Gastrocnemius medialis (tissue), 4 donors: ENCODE data around the gene CCDC184. TPM values are rescaled to one million over a fixed set of nuclear protein-coding genes. Genes with fewer than 3 reads are reported as not detected.
"Not testable (repeated sequence)": the region's sequence is repeated elsewhere in the genome, so short reads cannot be mapped to it uniquely, and the experiment has no call there.

ENCODE experiments used
- ATAC-seq, 2 donors: fragments of 150-250 bp; one replicate each; pipeline ENCODE4 v1.9.1; 2016
- DNase-seq, 2 donors: peaks; one replicate each; pipeline ENCODE4 v3.0.0-alpha.2; 2019
- H3K27ac ChIP-seq, 4 donors: fragments of 200-600 bp; sonication (generic); 1 replicate in 1 of 4; 2 replicates in 3 of 4; pipeline ENCODE4 v1.5.1; 2016 to 2018; ENCODE audit warnings: mild to moderate bottlenecking in 2 of 4, moderate library complexity in 1 of 4
- H3K27me3 ChIP-seq, 3 donors: fragments of 200-600 bp; sonication (generic) in 2 of 3; 1 replicate in 1 of 3; 2 replicates in 2 of 3; pipeline versions ENCODE4 v1.5.1 to v1.6.0; 2016 to 2019; ENCODE audit warnings: mild to moderate bottlenecking in 1 of 3, moderate library complexity in 1 of 3
- H3K36me3 ChIP-seq, 2 donors: fragments of 200-600 bp; sonication (generic) in 1 of 2; one replicate each; pipeline ENCODE4 v1.5.1; 2017 to 2018
- H3K4me1 ChIP-seq, 2 donors: fragments of 200-600 bp; sonication (generic) in 1 of 2; one replicate each; pipeline ENCODE4 v1.5.1; 2016 to 2017; ENCODE audit warnings: mild to moderate bottlenecking in 2 of 2
- H3K4me3 ChIP-seq, 4 donors: fragments of 200-600 bp; sonication (generic) in 3 of 4; 1 replicate in 1 of 4; 2 replicates in 3 of 4; pipeline ENCODE4 v1.5.1; 2016 to 2019; ENCODE audit warnings: mild to moderate bottlenecking in 2 of 4
- H3K9me3 ChIP-seq, 3 donors: fragments of 200-600 bp; sonication (generic) in 2 of 3; 1 replicate in 1 of 3; 2 replicates in 2 of 3; pipeline ENCODE4 v1.5.1; 2016 to 2019
- POLR2A ChIP-seq, 2 donors: fragments of 450-650 bp; IDR thresholded peaks; one replicate each; pipeline ENCODE4 v1.6.1; 2017; ENCODE audit warnings: antibody characterized with exemption in 2 of 2, mild to moderate bottlenecking in 2 of 2, moderate library complexity in 2 of 2
- in situ Hi-C, 4 donors: fragments of 200-750 bp; cut with MboI; loops; one replicate each; pipeline versions ENCODE4 v1.15.0 to v1.8.0; 2017; ENCODE audit warnings: low sequenced_read_pairs in 4 of 4
- intact Hi-C: fragments of 100-400 bp; cut with DNase I; formaldehyde crosslinking; loops from one replicate; pipeline ENCODE4 v1.15.1; 2023; ENCODE audit warnings: low total_unique reads
- total RNA-seq, 4 donors: library from RNA; depleted of rRNA; stranded (reverse); fragments of >200 nt; gene quantifications; one replicate each; pipeline versions ENCODE4 v1.1.0 to v1.2.3, GENCODE V29; 2016
- TF ChIP-seq, protein P1 (sequence below), 5 experiments: fragments of 450-650 bp in 3 of 5; fragments of 200-600 bp in 2 of 5; sonication (generic) in 2 of 5; IDR thresholded peaks in 4 of 5; conservative IDR thresholded peaks in 1 of 5; 1 replicate in 4 of 5; 2 replicates in 1 of 5; pipeline ENCODE4 v1.5.1; 2016 to 2019; ENCODE audit warnings: antibody characterized with exemption in 5 of 5, mild to moderate bottlenecking in 3 of 5, moderate library complexity in 3 of 5

CCDC184 gene
- total RNA-seq, 4 donors from 2014 or later, result 0.38 to 2.0 (median 1.1) TPM

DNA sequence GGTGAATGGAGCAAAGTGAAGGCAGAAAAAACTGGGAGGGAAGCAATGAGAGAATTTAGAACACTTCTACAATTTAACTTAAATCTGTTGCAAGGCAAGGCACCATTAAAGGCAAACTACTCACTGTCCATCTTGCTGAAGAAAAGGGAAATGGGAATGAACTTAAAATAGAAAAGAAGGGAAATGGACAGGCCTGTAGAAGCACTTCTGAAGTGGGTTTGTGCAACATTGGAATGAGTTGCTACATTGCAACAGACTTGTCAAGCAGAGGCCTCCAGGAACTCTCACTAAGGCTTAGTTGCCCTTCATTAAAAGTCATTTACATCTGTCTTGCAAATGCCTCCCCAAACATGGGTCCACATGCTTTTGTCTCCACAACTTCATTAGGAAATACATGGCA, 33.3 kb downstream of the CCDC184 start:
- peak in 1 of 2 donors; percentile 41 for ATAC-seq
- Histone ChIP-seq H3K9me3 (no peaks in the 10 kb centered on the region), H3K36me3 (no peaks in the 10 kb centered on the region)

DNA sequence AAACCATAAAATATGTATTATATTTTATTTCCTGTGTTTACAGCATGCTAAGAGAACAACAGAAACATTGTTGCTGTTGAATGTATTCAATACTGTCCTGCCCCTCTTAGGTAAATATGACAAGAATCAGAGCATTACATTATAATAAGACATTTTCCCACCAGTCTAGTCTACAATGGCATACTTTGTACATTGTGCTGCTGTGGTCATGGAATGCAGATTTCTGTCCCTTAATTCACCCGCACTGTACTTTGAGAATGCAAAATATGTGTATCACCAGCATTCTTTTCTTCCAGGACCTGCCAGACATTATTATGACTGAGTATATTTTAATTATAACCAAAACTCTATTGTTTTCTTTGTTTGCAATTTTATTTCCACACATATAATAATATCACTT, 36.2 kb downstream of the CCDC184 start:
- intact Hi-C loops, result no loop called here
- DNase-seq, result no peak
- Histone ChIP-seq H3K4me3 (no peak overlapping the region), H3K9me3 (no peaks in the 10 kb centered on the region), H3K27ac (no peak overlapping the region), H3K27me3 (no peaks in the 10 kb centered on the region), H3K4me1 (no peaks in the 10 kb centered on the region), H3K36me3 (no peaks in the 10 kb centered on the region)
- no peak for ATAC-seq
- in situ Hi-C loops, result no loop called here
- no peak for TF ChIP-seq POLR2A (IDR thresholded peaks at IDR 0.05)
- TF ChIP-seq, protein P1, sequence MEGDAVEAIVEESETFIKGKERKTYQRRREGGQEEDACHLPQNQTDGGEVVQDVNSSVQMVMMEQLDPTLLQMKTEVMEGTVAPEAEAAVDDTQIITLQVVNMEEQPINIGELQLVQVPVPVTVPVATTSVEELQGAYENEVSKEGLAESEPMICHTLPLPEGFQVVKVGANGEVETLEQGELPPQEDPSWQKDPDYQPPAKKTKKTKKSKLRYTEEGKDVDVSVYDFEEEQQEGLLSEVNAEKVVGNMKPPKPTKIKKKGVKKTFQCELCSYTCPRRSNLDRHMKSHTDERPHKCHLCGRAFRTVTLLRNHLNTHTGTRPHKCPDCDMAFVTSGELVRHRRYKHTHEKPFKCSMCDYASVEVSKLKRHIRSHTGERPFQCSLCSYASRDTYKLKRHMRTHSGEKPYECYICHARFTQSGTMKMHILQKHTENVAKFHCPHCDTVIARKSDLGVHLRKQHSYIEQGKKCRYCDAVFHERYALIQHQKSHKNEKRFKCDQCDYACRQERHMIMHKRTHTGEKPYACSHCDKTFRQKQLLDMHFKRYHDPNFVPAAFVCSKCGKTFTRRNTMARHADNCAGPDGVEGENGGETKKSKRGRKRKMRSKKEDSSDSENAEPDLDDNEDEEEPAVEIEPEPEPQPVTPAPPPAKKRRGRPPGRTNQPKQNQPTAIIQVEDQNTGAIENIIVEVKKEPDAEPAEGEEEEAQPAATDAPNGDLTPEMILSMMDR (IDR thresholded peaks at IDR 0.05 in 4 of 5, conservative IDR thresholded peaks at IDR 0.05 in 1 of 5), result no peak

More for the DNA sequence above, 33.3 kb downstream of the CCDC184 start:
- Histone ChIP-seq H3K27me3 (no peaks in the 10 kb centered on the region), H3K4me1 (no peaks in the 10 kb centered on the region), H3K27ac (no peak overlapping the region), H3K4me3 (no peak overlapping the region)
- DNase-seq, result no peak
- intact Hi-C loops (no loop called here), in situ Hi-C loops (no loop called here)
- TF ChIP-seq, protein P1 (IDR thresholded peaks at IDR 0.05 in 4 of 5, conservative IDR thresholded peaks at IDR 0.05 in 1 of 5), result no peak
- TF ChIP-seq POLR2A (IDR thresholded peaks at IDR 0.05), result no peak

DNA sequence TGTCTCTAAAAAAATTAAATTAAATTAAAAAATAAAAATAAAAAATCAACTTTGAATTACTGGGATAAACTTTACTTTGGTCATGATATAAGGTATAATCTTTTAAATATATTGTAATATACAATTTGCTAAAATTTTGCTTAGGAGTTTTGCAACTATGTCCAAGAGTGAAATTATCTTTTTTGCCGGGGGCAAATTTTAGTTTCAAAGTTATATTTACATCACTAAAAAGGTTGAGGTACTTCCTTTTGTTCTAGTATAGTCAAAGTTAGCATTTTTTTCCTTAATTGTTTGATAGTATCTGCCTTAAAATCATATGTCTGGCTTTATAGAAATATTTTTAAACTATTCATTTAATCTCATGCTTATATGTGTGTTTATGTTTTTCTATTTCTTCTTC, 37.3 kb downstream of the CCDC184 start:
- H3K4me1 ChIP-seq, result no peaks in the 10 kb centered on the region
- no peaks in the 10 kb centered on the region for H3K36me3 ChIP-seq
- no peak overlapping the region for H3K27ac ChIP-seq
- ATAC-seq (no peak), DNase-seq (no peak)
- in situ Hi-C loops (no loop called here), intact Hi-C loops (no loop called here)
- H3K4me3 ChIP-seq, result no peak overlapping the region
- H3K27me3 ChIP-seq, result no peaks in the 10 kb centered on the region
- H3K9me3 ChIP-seq, result no peaks in the 10 kb centered on the region
- TF ChIP-seq, protein P1 (IDR thresholded peaks at IDR 0.05 in 4 of 5, conservative IDR thresholded peaks at IDR 0.05 in 1 of 5), result no peak
- no peak for TF ChIP-seq POLR2A (IDR thresholded peaks at IDR 0.05)

DNA sequence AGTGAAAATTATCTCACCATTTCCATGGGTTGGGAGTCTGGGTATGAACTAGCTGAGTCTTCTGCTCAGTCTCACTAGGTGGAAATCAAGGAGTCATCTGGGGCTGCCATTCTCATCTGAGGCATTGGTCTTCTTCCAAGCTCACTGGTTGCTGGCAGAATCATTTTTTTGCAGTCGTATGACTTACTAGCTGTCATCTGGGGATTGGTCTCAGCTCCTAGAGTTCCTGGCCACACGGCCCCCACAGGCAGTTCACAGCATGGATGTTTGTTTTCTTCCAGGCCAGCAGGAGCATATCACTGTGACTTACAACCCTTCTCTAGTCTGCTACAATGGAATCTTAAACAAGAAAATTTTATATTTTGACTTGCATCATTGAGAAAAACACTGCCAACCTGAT, 38.2 kb downstream of the CCDC184 start:
- H3K9me3 ChIP-seq, result no peaks in the 10 kb centered on the region
- no peak overlapping the region for H3K27ac ChIP-seq
- ATAC-seq (no peak), DNase-seq (no peak)
- H3K36me3 ChIP-seq, result no peaks in the 10 kb centered on the region
- H3K4me3 ChIP-seq, result no peak overlapping the region
- no peak for TF ChIP-seq POLR2A (IDR thresholded peaks at IDR 0.05)
- intact Hi-C loops, result no loop called here
- in situ Hi-C loops, result no loop called here
- H3K4me1 ChIP-seq, result no peaks in the 10 kb centered on the region
- H3K27me3 ChIP-seq, result no peaks in the 10 kb centered on the region

DNA sequence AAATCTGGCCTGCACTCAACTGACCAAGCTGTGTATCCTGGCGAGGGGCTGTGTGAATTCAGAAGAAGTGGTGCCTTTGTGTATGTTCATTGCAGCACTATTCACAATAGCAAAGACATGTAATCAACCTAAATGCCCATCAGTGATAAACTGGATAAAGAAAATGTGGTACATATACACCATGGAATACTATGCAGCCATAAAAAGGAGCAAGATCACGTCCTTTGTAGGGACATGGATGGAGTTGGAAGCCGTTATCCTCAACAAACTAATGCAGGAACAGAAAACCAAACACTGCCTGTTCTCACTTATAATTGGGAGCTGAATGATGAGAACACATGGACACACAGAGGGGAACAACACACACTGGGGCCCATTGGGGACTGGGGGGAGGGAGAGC, 41.1 kb downstream of the CCDC184 start:
- ATAC-seq, H3K4me1 ChIP-seq, H3K27ac ChIP-seq, H3K36me3 ChIP-seq, H3K27me3 ChIP-seq, in situ Hi-C loops, DNase-seq, H3K9me3 ChIP-seq, intact Hi-C loops, H3K4me3 ChIP-seq: not testable (repeated sequence)

DNA sequence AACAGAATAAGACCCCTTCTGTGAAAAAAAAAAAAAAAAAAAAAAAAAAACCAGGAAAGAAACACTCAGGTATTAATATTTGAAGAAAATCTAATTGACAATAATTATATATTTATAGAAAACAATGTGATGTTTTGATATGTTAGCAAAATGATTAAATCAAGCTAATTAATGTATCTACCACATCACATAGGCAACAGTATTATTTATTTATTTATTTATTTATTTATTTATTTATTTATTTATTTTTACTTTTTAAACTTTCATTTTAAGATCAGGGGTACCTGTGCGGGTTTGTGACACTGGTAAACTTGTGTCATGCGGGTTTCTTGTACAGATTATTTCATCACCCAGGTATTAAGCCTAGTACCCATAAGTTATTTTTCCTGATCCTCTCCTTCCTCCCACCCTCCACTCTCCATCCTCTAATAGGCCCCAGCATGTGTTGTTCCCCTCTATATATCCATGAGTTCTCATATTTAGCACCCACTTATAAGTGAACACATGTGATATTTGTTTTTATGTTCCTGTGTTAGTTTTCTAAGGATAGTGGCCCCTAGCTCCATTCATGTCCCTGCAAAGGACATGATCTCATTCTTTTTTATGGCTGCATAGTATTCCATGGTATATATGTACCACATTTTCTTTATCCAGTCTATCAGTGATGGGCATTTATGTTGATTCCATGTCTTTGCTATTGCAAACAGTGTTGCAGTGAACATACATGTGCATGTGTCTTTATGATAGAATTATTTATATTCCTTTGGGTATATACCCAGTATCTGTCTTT, 47.9 kb downstream of the CCDC184 start:
- DNase-seq, H3K4me1 ChIP-seq, H3K27ac ChIP-seq, ATAC-seq, H3K4me3 ChIP-seq, H3K36me3 ChIP-seq, H3K27me3 ChIP-seq, H3K9me3 ChIP-seq, intact Hi-C loops: not testable (repeated sequence)
- in situ Hi-C loops, result loop anchor here in 1 of 4 donors (25.0 kb wide), 1 partner anchor 381 kb away; no protein-coding TSS in a partner anchor

Other genes starting within 250 kb of the CCDC184 start
- 10 to 100 TPM; 11.8 to 27.1 (median 24.8) TPM for gene TMEM106C, start 220.0 kb upstream of the CCDC184 start, total RNA-seq
- not detected for gene COL2A1, start 179.2 kb upstream of the CCDC184 start, total RNA-seq
- gene SENP1, start 77.6 kb upstream of the CCDC184 start, total RNA-seq, result 10 to 100 TPM in 3 of 4 donors, 1 to 10 TPM in 1; 8.7 to 19.1 (median 13.1) TPM
- gene PFKM, start 64.3 kb upstream of the CCDC184 start, total RNA-seq, result 1,000 to 10,000 TPM in 1 of 4 donors, 100 to 1,000 TPM in 3; 341 to 1,022 (median 763) TPM
- 100 to 1,000 TPM; 134 to 359 (median 210) TPM for gene ASB8, start 26.1 kb upstream of the CCDC184 start, total RNA-seq
- not detected for gene OR10AD1, start 19.6 kb downstream of the CCDC184 start, total RNA-seq
- 10 to 100 TPM; 31.8 to 43.1 (median 34.2) TPM for gene ZNF641, start 167.3 kb downstream of the CCDC184 start, total RNA-seq